GM23248 (cell line): ENCODE data around the gene VTI1B. TPM values are rescaled to one million over a fixed set of nuclear protein-coding genes. Genes with fewer than 3 reads are reported as not detected.
"Not testable (repeated sequence)": the region's sequence is repeated elsewhere in the genome, so short reads cannot be mapped to it uniquely, and the experiment has no call there.

ENCODE experiments used
- DNase-seq: peaks from one replicate; pipeline ENCODE4 v3.0.0-alpha.2; 2015
- H2AFZ ChIP-seq: fragments of 200-600 bp; sonication (generic); 2 replicates; pipeline ENCODE4 v1.6.1; 2016; ENCODE audit warnings: antibody characterized with exemption
- H3F3A ChIP-seq: fragments of 200-600 bp; sonication (generic); 2 replicates; pipeline ENCODE4 v1.6.1; 2016; ENCODE audit warnings: mild to moderate bottlenecking, antibody characterized with exemption, mixed run types; ENCODE audit not compliant: insufficient read depth
- H3K27ac ChIP-seq: fragments of 200-600 bp; sonication (generic); 2 replicates; pipeline ENCODE4 v1.5.1; 2016; ENCODE audit warnings: mild to moderate bottlenecking
- H3K27me3 ChIP-seq: fragments of 200-600 bp; sonication (generic); replicated peaks from 2 replicates; pipeline ENCODE4 v1.6.1; 2016; ENCODE audit warnings: mild to moderate bottlenecking; ENCODE audit not compliant: insufficient read depth
- H3K36me3 ChIP-seq: fragments of 200-600 bp; sonication (generic); 2 replicates; pipeline ENCODE4 v1.6.1; 2016; ENCODE audit warnings: low read depth, mild to moderate bottlenecking
- H3K4me1 ChIP-seq: fragments of 200-600 bp; sonication (generic); 2 replicates; pipeline ENCODE4 v1.6.1; 2016; ENCODE audit warnings: mild to moderate bottlenecking; ENCODE audit not compliant: insufficient read depth
- H3K4me2 ChIP-seq: fragments of 200-600 bp; sonication (generic); one replicate; pipeline ENCODE4 v1.6.1; 2016; ENCODE audit warnings: mild to moderate bottlenecking; ENCODE audit not compliant: unreplicated experiment
- H3K4me3 ChIP-seq: fragments of 200-600 bp; sonication (generic); 2 replicates; pipeline ENCODE4 v1.5.1; 2016; ENCODE audit warnings: mild to moderate bottlenecking
- H3K79me2 ChIP-seq: fragments of 200-600 bp; sonication (generic); 2 replicates; pipeline ENCODE4 v1.6.1; 2016; ENCODE audit warnings: mild to moderate bottlenecking; ENCODE audit not compliant: insufficient read depth
- H3K9ac ChIP-seq: fragments of 200-600 bp; sonication (generic); 2 replicates; pipeline ENCODE4 v1.6.1; 2016; ENCODE audit warnings: mild to moderate bottlenecking
- H3K9me2 ChIP-seq: fragments of 200-600 bp; sonication (generic); 2 replicates; pipeline ENCODE4 v1.6.1; 2016; ENCODE audit warnings: mixed run types, mild to moderate bottlenecking, moderate library complexity; ENCODE audit not compliant: insufficient read depth
- H3K9me3 ChIP-seq: fragments of 200-600 bp; sonication (generic); one replicate; pipeline ENCODE4 v1.6.1; 2017; ENCODE audit warnings: low read depth
- H4K20me1 ChIP-seq: fragments of 200-600 bp; sonication (generic); 2 replicates; pipeline ENCODE4 v1.6.0; 2016; ENCODE audit not compliant: insufficient read depth
- EZH2 ChIP-seq: fragments of 200-600 bp; sonication (generic); IDR thresholded peaks from 2 replicates; pipeline ENCODE4 v1.6.1; 2018; ENCODE audit warnings: antibody characterized with exemption, mild to moderate bottlenecking; ENCODE audit not compliant: insufficient read depth, poor library complexity, severe bottlenecking
- EZH2phosphoT487 ChIP-seq: fragments of 200-600 bp; sonication (generic); IDR thresholded peaks from 2 replicates; pipeline ENCODE4 v1.6.1; 2018; ENCODE audit warnings: antibody characterized with exemption, moderate library complexity, mild to moderate bottlenecking, low read depth; ENCODE audit not compliant: insufficient read depth
- WGBS, 2 experiments: methylation state at CpG; one replicate each; pipeline ENCODE4 v1.1.6; 2015 to 2017; ENCODE audit warnings: low lambda C conversion rate in 2 of 2, low coverage in 1 of 2; ENCODE audit errors: missing lambda C conversion rate in 2 of 2; 5-methylcytosine and 5-hydroxymethylcytosine counted together
- in situ Hi-C: fragments of 300-500 bp; cut with MboI; formaldehyde crosslinking; loops from 2 replicates; pipeline ENCODE4 v1.15.0; 2020
- polyA plus RNA-seq: library from polyadenylated mRNA; unstranded; fragments of >200 nt; fragmentation: Nextera tagmentation; extraction: Ambion mirVana; gene quantifications from 2 replicates; pipeline ENCODE4 v1.2.1, GENCODE V29; 2016
- total RNA-seq: library from RNA; depleted of rRNA; stranded (reverse); fragments of >200 nt; shearing (Covaris generic); gene quantifications from 2 replicates; pipeline ENCODE4 v1.2.3, GENCODE V29; 2014

VTI1B gene
- total and polyA plus RNA-seq, 2 experiments from 2014 or later: 61.5 to 207 TPM

DNA sequence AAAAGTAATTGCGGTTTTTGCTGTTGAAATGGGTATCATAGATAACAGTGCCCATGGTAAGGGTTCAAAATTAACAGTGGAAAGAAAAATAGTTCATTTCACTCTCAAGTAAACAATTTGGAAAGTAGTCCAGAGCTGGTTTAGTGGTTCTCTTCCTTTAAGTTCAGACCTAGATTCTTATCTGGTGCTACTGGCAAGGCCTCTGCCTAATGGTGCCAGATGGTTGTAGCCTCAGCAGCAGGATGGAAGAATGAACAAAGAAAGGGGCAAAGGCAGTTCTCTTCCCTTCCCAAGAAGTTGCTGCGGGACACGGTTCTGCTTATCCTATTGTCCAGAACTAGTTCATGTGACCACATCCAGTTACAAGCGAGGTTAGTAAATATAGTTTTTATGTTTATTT lies 44.2 kb downstream of the VTI1B start:
- 89 to 97% methylated on average over 4 of the region's 4 CpGs for WGBS, 2 experiments
- H3K4me2 ChIP-seq: no peak overlapping the region
- in situ Hi-C loops: no loop called here

DNA sequence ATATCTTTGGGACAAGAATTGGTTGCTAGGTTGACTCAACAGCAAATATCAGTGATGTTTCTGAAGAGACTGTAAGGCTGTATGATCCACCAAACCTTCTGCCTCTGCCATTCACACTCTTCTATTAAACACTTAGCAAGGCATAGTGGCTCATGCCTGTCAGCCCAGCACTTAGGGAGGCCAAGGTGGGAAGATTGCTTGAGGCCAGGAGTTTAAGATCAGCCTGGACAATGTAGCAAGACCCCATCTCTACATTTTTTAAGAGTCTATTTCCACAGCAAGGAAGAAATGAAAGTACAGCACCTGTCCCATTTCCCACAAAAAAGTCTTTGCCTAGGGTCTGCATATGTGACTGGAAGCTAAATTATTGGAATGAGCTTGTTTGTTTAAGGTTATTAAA lies 46.9 kb downstream of the VTI1B start:
- peaks cover 13% of the 10 kb centered on the region for H3F3A ChIP-seq
- no peak for TF ChIP-seq EZH2phosphoT487
- no peak for TF ChIP-seq EZH2
- no peak for DNase-seq
- H3K4me3 ChIP-seq: no peak overlapping the region
- no peaks in the 10 kb centered on the region for H3K9me3 ChIP-seq
- peaks cover 11% of the 10 kb centered on the region for H3K4me1 ChIP-seq
- in situ Hi-C loops: no loop called here
- H3K9me2 ChIP-seq: no peaks in the 10 kb centered on the region
- no peak overlapping the region for H3K4me2 ChIP-seq
- H3K36me3 ChIP-seq: no peaks in the 10 kb centered on the region
- no peak overlapping the region for H3K9ac ChIP-seq
- H3K27me3 ChIP-seq: no peaks in the 10 kb centered on the region
- H3K79me2 ChIP-seq: no peaks in the 10 kb centered on the region
- no peak overlapping the region for H3K27ac ChIP-seq
- no peaks in the 10 kb centered on the region for H4K20me1 ChIP-seq
- H2AFZ ChIP-seq: no peak overlapping the region

More for the DNA sequence above, 44.2 kb downstream of the VTI1B start:
- H2AFZ ChIP-seq: no peak overlapping the region
- no peaks in the 10 kb centered on the region for H3K9me2 ChIP-seq
- no peaks in the 10 kb centered on the region for H3K36me3 ChIP-seq
- TF ChIP-seq EZH2phosphoT487 (no peak), EZH2 (no peak)
- no peaks in the 10 kb centered on the region for H4K20me1 ChIP-seq
- no peak overlapping the region for H3K27ac ChIP-seq
- H3K9ac ChIP-seq: no peak overlapping the region
- H3K4me3 ChIP-seq: no peak overlapping the region
- no peaks in the 10 kb centered on the region for H3K79me2 ChIP-seq
- no peaks in the 10 kb centered on the region for H3K27me3 ChIP-seq
- no peaks in the 10 kb centered on the region for H3F3A ChIP-seq
- no peak for DNase-seq
- H3K4me1 ChIP-seq: no peaks in the 10 kb centered on the region
- no peaks in the 10 kb centered on the region for H3K9me3 ChIP-seq

DNA sequence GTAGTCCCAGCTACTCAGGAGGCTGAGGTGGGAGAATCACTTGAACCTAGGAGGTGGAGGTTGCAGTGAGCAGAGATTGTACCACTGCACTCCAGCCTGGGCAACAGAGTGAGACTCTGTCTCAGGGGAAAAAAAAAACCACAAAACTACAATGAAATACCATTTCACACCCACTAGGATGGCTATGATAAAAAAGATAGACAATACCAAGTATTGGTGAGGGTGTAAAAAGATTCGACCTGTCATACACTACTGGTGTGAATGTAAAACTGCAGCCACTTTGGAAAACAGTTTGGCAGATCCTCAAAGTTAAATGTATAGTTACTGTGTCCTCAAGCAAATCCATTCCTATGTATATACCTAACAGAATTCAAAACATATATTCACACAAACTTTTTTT lies 48.3 kb downstream of the VTI1B start:
- H3K36me3 ChIP-seq, DNase-seq, H3K27ac ChIP-seq, in situ Hi-C loops, H3K79me2 ChIP-seq, H4K20me1 ChIP-seq, H3K9me2 ChIP-seq, H3K9ac ChIP-seq, H3K27me3 ChIP-seq, H3K4me3 ChIP-seq, H3K4me2 ChIP-seq, H3K9me3 ChIP-seq, H2AFZ ChIP-seq: not testable (repeated sequence)
- Histone ChIP-seq H3K4me1 (peaks cover 17% of the 10 kb centered on the region), H3F3A (peaks cover 23% of the 10 kb centered on the region)
- WGBS, 2 experiments: 94 to 100% methylated on average over 1 of the region's 1 CpG

DNA sequence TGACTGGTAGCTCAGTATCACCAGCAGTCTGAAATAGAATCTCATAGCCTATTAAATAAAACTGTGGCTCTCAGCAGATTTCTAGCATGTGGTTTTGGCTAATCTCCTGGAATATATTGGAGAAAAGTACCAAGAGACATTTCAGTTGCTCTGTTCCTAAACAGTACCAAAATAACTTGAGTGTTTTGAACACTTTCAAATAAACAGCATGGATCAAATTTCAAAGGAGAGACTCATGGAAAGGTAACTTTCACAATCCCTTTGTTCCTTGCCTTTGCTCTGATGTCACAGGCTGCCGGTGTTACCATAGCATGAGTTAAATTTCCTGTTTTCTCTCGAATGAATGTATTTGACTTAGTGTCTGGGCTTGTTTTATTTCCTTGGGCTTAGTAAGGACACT lies 51.3 kb downstream of the VTI1B start:
- Histone ChIP-seq H3F3A (peaks cover 30% of the 10 kb centered on the region), H2AFZ (peak overlapping the region; percentile 79), H4K20me1 (no peaks in the 10 kb centered on the region), H3K79me2 (no peaks in the 10 kb centered on the region), H3K9ac (peak overlapping the region; percentile 59), H3K9me2 (no peaks in the 10 kb centered on the region), H3K4me1 (peaks cover 17% of the 10 kb centered on the region), H3K36me3 (no peaks in the 10 kb centered on the region), H3K27ac (peak overlapping the region; percentile 83), H3K4me2 (peak overlapping the region; percentile 72), H3K27me3 (no peaks in the 10 kb centered on the region), H3K4me3 (peak overlapping the region; percentile 29), H3K9me3 (no peaks in the 10 kb centered on the region)
- DNase-seq: peak; percentile 57
- 24 to 29% methylated on average over 2 of the region's 2 CpGs for WGBS, 2 experiments
- in situ Hi-C loops: no loop called here
- TF ChIP-seq EZH2phosphoT487: no peak
- TF ChIP-seq EZH2: no peak

DNA sequence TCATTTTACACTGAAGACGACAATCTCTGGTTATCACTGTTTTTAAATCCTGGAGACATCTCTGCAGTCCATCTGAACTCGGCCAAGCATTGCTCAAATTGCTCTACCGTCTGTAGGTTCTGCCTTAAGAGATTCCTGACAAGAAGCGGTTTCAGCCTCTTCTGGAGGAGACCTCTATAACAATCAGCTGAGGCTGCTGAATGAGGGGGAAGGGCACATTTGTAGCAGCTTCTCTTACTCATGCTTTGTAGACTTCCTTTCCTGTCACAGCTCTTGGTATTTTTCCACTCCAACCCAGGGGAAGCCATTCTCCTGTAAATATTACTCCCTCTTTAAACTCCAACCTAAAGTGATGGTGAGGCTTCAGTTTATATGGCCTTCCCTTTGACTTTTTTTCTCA lies 51.8 kb downstream of the VTI1B start:
- Histone ChIP-seq H3K4me2 (peak overlapping the region; percentile 72), H3K79me2 (no peaks in the 10 kb centered on the region), H3K27me3 (no peaks in the 10 kb centered on the region), H3F3A (peaks cover 30% of the 10 kb centered on the region), H3K4me1 (peaks cover 17% of the 10 kb centered on the region), H3K36me3 (no peaks in the 10 kb centered on the region), H4K20me1 (no peaks in the 10 kb centered on the region), H3K9me2 (no peaks in the 10 kb centered on the region), H3K9ac (peak overlapping the region; percentile 59), H3K4me3 (peak overlapping the region; percentile 29), H2AFZ (peak overlapping the region; percentile 79), H3K9me3 (no peaks in the 10 kb centered on the region), H3K27ac (peak overlapping the region; percentile 83)
- WGBS, 2 experiments: 30 to 33% methylated on average over 4 of the region's 4 CpGs
- DNase-seq: peak; percentile 91
- TF ChIP-seq EZH2 (no peak), EZH2phosphoT487 (no peak)
- in situ Hi-C loops: no loop called here
